SKM-1 (cell line): Measurements from ENCODE around the gene TTC27.
"Not testable (repeated sequence)": the region's sequence is repeated elsewhere in the genome, so short reads cannot be mapped to it uniquely, and the experiment has no call there.

ENCODE experiments used
- DNase-seq: peaks from one replicate; lab custom pipeline; 2025; ENCODE audit not compliant: unreplicated experiment; lab: John Stamatoyannopoulos, UW

Gene TTC27

GRCh38 chr2:32847734-32848133, 219.9 kb downstream of the TTC27 start:
- DNase-seq = no peak

GRCh38 chr2:32849456-32850194, 221.8 kb downstream of the TTC27 start:
- no peak for DNase-seq

- DNase-seq = no peak
Observed at GRCh38 chr2:32851777-32852439, 224.1 kb downstream of the TTC27 start.

- DNase-seq = no peak
Observed at GRCh38 chr2:32852856-32853255, 225.0 kb downstream of the TTC27 start.

- DNase-seq = no peak
Observed at GRCh38 chr2:32856891-32857290, 229.0 kb downstream of the TTC27 start.

GRCh38 chr2:32858713-32859112, 230.9 kb downstream of the TTC27 start:
- DNase-seq = no peak

- no peak for DNase-seq
Observed at GRCh38 chr2:32860385-32860784, 232.5 kb downstream of the TTC27 start.

- no peak for DNase-seq
Observed at GRCh38 chr2:32862269-32863055, 234.6 kb downstream of the TTC27 start.

- DNase-seq = no peak
Observed at GRCh38 chr2:32863326-32863725, 235.5 kb downstream of the TTC27 start.

GRCh38 chr2:32863803-32864202, 236.0 kb downstream of the TTC27 start:
- no peak for DNase-seq

GRCh38 chr2:32864334-32865111, 236.7 kb downstream of the TTC27 start:
- DNase-seq = no peak

- DNase-seq = no peak
Observed at GRCh38 chr2:32865399-32866068, 237.7 kb downstream of the TTC27 start.

- not testable (repeated sequence) for DNase-seq
Observed at GRCh38 chr2:32866462-32866861, 238.6 kb downstream of the TTC27 start.
